HL-60 (cell line): Measurements from ENCODE around the gene MNAT1.

ENCODE experiments used
- POLR2AphosphoS5 ChIP-seq: IDR thresholded peaks from 2 replicates; pipeline ENCODE4 v1.6.1; 2012; ENCODE audit warnings: low read depth
- REST ChIP-seq: IDR thresholded peaks from 2 replicates; pipeline ENCODE4 v1.6.1; 2012; ENCODE audit warnings: low read depth; ENCODE audit not compliant: insufficient replicate concordance
- TF ChIP-seq, protein P1 (sequence below): IDR thresholded peaks from one replicate; pipeline ENCODE4 v1.5.1; 2011; ENCODE audit warnings: low read length, control low read depth, inconsistent platforms; ENCODE audit not compliant: insufficient read depth

DNA sequence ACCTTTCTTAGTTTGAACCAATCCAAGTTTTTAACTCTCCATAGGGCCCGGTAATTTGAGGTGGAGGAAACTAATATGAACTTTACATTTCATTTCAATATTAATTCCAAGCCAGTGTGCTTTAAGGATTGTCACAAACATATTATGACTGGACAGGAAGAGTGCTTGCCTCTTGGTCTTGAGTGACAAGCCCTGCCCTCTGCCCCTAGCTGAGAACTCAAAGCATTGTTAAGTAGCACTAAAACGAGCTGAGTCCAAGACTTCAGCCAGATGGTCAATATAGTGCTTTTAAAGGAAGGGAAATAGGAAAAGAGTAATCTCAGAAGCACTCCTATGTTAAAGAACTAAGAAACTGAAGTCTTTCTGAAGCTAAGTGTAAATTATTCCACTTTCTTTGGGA, 229.2 kb downstream of the MNAT1 start:
- TF ChIP-seq, protein P1, sequence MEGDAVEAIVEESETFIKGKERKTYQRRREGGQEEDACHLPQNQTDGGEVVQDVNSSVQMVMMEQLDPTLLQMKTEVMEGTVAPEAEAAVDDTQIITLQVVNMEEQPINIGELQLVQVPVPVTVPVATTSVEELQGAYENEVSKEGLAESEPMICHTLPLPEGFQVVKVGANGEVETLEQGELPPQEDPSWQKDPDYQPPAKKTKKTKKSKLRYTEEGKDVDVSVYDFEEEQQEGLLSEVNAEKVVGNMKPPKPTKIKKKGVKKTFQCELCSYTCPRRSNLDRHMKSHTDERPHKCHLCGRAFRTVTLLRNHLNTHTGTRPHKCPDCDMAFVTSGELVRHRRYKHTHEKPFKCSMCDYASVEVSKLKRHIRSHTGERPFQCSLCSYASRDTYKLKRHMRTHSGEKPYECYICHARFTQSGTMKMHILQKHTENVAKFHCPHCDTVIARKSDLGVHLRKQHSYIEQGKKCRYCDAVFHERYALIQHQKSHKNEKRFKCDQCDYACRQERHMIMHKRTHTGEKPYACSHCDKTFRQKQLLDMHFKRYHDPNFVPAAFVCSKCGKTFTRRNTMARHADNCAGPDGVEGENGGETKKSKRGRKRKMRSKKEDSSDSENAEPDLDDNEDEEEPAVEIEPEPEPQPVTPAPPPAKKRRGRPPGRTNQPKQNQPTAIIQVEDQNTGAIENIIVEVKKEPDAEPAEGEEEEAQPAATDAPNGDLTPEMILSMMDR: no peak
- TF ChIP-seq POLR2AphosphoS5 (no peak), REST (no peak)
